ENCODE data around the gene ZMIZ1. TPM values are rescaled to one million over a fixed set of nuclear protein-coding genes. Genes with fewer than 3 reads are reported as not detected.

Gene ZMIZ1
- total RNA-seq, 1 experiment from 2014 or later, result 34.2 TPM

- no TSS peak for BruUV-seq (replicated peaks)
- ChIA-PET POLR2A (no interaction called here), CTCF (no interaction called here)
- intact Hi-C loops (cut with micrococcal nuclease; ENCODE audit: unreplicated experiment), result no loop called here
- H3K4me3 ChIP-seq (ENCODE audit: low read depth in 2 of 2, low read length in 2 of 2), result no peak overlapping the region
- DNase-seq (ENCODE audit: low read depth, low spot score) (no peak), ATAC-seq (no peak)
- no peak overlapping the region for H3K27ac ChIP-seq (ENCODE audit: low read length)
- in situ Hi-C loops (cut with HindIII; ENCODE audit: low pct_unique_long_range_greater_than_20kb, low sequenced_read_pairs), result no loop called here
- H3K9me3 ChIP-seq (ENCODE audit: control insufficient read depth, insufficient read depth, low read depth, low read length), result no peaks in the 10 kb centered on the region
- H3K27me3 ChIP-seq (ENCODE audit: control insufficient read depth, insufficient read depth, low read length), result no peaks in the 10 kb centered on the region
- no peaks in the 10 kb centered on the region for H3K4me1 ChIP-seq (ENCODE audit: control insufficient read depth, insufficient read depth, low read length)
- TF ChIP-seq SIN3A (IDR thresholded peaks at IDR 0.05; ENCODE audit: borderline replicate concordance, insufficient read depth, low read depth, low read length) (no peak), POLR2AphosphoS5 (IDR thresholded peaks at IDR 0.05; ENCODE audit: low read depth, low read length) (no peak), TCF7L2 (IDR thresholded peaks at IDR 0.05; ENCODE audit: low read depth, low read length) (no peak), CTCF (IDR thresholded peaks at IDR 0.05) (no peak), REST (IDR thresholded peaks at IDR 0.05; ENCODE audit: insufficient read depth in 1 of 2, low read depth in 2 of 2, low read length in 1 of 2) (no peak)
- no peaks in the 10 kb centered on the region for H3K36me3 ChIP-seq (ENCODE audit: control insufficient read depth, insufficient read depth, low read length)
Measured at GRCh38 chr10:79231908-79232307, 163.1 kb downstream of the ZMIZ1 start.

GRCh38 chr10:79232864-79233263, 164.1 kb downstream of the ZMIZ1 start:
- DNase-seq (ENCODE audit: low read depth, low spot score), result no peak
- CTCF ChIA-PET, result no interaction called here
- intact Hi-C loops (cut with micrococcal nuclease; ENCODE audit: unreplicated experiment), result no loop called here
- BruUV-seq (replicated peaks), result no TSS peak
- Histone ChIP-seq H3K27ac (ENCODE audit: low read length) (no peak overlapping the region), H3K4me1 (ENCODE audit: control insufficient read depth, insufficient read depth, low read length) (no peaks in the 10 kb centered on the region), H3K27me3 (ENCODE audit: control insufficient read depth, insufficient read depth, low read length) (no peaks in the 10 kb centered on the region), H3K36me3 (ENCODE audit: control insufficient read depth, insufficient read depth, low read length) (no peaks in the 10 kb centered on the region), H3K9me3 (ENCODE audit: control insufficient read depth, insufficient read depth, low read depth, low read length) (no peaks in the 10 kb centered on the region), H3K4me3 (ENCODE audit: low read depth in 2 of 2, low read length in 2 of 2) (no peak overlapping the region)
- no peak for ATAC-seq
- no peak for TF ChIP-seq POLR2AphosphoS5 (IDR thresholded peaks at IDR 0.05; ENCODE audit: low read depth, low read length)
- no peak for TF ChIP-seq REST (IDR thresholded peaks at IDR 0.05; ENCODE audit: insufficient read depth in 1 of 2, low read depth in 2 of 2, low read length in 1 of 2)
- no peak for TF ChIP-seq TCF7L2 (IDR thresholded peaks at IDR 0.05; ENCODE audit: low read depth, low read length)
- no peak for TF ChIP-seq CTCF (IDR thresholded peaks at IDR 0.05)
- TF ChIP-seq SIN3A (IDR thresholded peaks at IDR 0.05; ENCODE audit: borderline replicate concordance, insufficient read depth, low read depth, low read length), result no peak
- POLR2A ChIA-PET, result no interaction called here
- in situ Hi-C loops (cut with HindIII; ENCODE audit: low pct_unique_long_range_greater_than_20kb, low sequenced_read_pairs), result no loop called here
